HG03354 (cell line): ENCODE measurements around the gene IL21R.
A peak's percentile ranks its signal among the peaks of the same experiment; 100 is the strongest.
"Not testable (repeated sequence)": the region's sequence is repeated elsewhere in the genome, so short reads cannot be mapped to it uniquely, and the experiment has no call there.

Source experiments
- ATAC-seq: cut with Tn5 transposase; IDR thresholded peaks from one replicate; pipeline ENCODE4 v1.9.1; 2021; ENCODE audit warnings: mild to moderate bottlenecking; ENCODE audit not compliant: unreplicated experiment, poor library complexity, severe bottlenecking

The IL21R gene

GRCh38 chr16:27436921-27437650 is 35.1 kb downstream of the IL21R start:
- no peak for ATAC-seq

GRCh38 chr16:27437946-27438345 is 36.0 kb downstream of the IL21R start:
- no peak for ATAC-seq

GRCh38 chr16:27439271-27440018 is 37.5 kb downstream of the IL21R start:
- ATAC-seq = no peak

- no peak for ATAC-seq
Measured at GRCh38 chr16:27441276-27441675, 39.3 kb downstream of the IL21R start.

- no peak for ATAC-seq
Measured at GRCh38 chr16:27441998-27442397, 40.0 kb downstream of the IL21R start.

GRCh38 chr16:27444015-27444414 is 42.0 kb downstream of the IL21R start:
- no peak for ATAC-seq

- ATAC-seq = no peak
Measured at GRCh38 chr16:27444470-27444869, 42.5 kb downstream of the IL21R start.

- no peak for ATAC-seq
Measured at GRCh38 chr16:27445502-27446175, 43.7 kb downstream of the IL21R start.

- ATAC-seq = peak; percentile 34
Measured at GRCh38 chr16:27446721-27447120, 44.7 kb downstream of the IL21R start.

- no peak for ATAC-seq
Measured at GRCh38 chr16:27447301-27447700, 45.3 kb downstream of the IL21R start.

- no peak for ATAC-seq
Measured at GRCh38 chr16:27448532-27449433, 46.8 kb downstream of the IL21R start.

- peak; percentile 60 for ATAC-seq
Measured at GRCh38 chr16:27449434-27450195, 47.6 kb downstream of the IL21R start.

- ATAC-seq = peak; percentile 34
Measured at GRCh38 chr16:27450196-27450549, 48.2 kb downstream of the IL21R start.

GRCh38 chr16:27452569-27453493 is 50.9 kb downstream of the IL21R start:
- no peak for ATAC-seq

GRCh38 chr16:27453494-27453825 is 51.5 kb downstream of the IL21R start:
- no peak for ATAC-seq

GRCh38 chr16:27455700-27456099 is 53.7 kb downstream of the IL21R start:
- ATAC-seq = no peak

- not testable (repeated sequence) for ATAC-seq
Measured at GRCh38 chr16:27457605-27457900, 55.6 kb downstream of the IL21R start.

GRCh38 chr16:27458258-27458657 is 56.3 kb downstream of the IL21R start:
- no peak for ATAC-seq
